ENCODE data around the gene ACSM3.
"Not testable (repeated sequence)": the region's sequence is repeated elsewhere in the genome, so short reads cannot be mapped to it uniquely, and the experiment has no call there.

ACSM3 gene

GRCh38 chr16:20746461-20746860, 17.4 kb upstream of the ACSM3 start:
- Mint-ChIP-seq H3K4me3 (no peak overlapping the region), H3K9me3 (peaks cover 6% of the 10 kb centered on the region), H3K36me3 (peaks cover 9% of the 10 kb centered on the region), H3K27me3 (no peaks in the 10 kb centered on the region), H3K27ac (no peak overlapping the region), H3K4me1 (no peaks in the 10 kb centered on the region)
- ATAC-seq = no peak

DNA sequence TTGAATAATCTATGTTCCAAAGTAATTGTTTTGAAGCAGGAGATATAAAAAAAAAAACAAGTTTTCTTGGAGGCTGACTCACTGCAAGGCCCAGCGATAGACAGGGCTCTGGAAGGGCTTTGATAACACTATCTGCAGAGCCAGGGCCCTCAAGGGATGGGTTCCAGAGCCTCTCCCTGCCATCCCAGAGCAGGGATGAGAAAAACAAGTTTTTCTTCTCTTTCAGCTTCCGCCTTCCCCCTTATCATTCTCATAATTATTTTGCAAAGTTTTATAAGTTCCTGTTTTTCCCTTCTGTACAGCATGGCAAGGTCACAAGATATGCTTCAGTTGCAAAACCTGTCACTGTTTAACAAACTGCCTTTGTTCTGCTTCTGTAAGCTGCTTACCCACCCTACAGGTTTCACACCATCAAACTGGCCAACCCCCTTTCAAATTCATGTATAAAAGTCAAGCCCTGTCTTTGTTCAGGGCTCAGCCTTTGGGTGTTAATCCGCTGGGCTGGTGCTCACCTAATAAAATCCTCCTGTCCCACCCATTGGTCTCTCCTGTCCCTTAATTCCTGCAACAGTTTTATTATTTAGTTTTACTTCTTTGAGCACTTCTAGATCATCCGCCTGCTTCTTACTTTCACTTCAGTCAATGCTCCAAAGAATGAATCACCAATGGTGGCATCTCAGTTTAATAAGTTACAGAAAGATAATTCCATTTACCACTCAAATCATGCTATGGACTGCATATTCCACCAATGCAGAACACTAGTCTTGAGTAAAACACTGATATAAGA, 16.6 kb upstream of the ACSM3 start:
- Mint-ChIP-seq H3K4me3 (no peak overlapping the region), H3K27ac (no peak overlapping the region), H3K27me3 (no peaks in the 10 kb centered on the region), H3K36me3 (peaks cover 9% of the 10 kb centered on the region), H3K4me1 (no peaks in the 10 kb centered on the region), H3K9me3 (peaks cover 6% of the 10 kb centered on the region)
- ATAC-seq = no peak

- no peak for ATAC-seq
- Mint-ChIP-seq H3K27ac (no peak overlapping the region), H3K4me1 (no peaks in the 10 kb centered on the region), H3K36me3 (peaks cover 9% of the 10 kb centered on the region), H3K4me3 (no peak overlapping the region), H3K27me3 (no peaks in the 10 kb centered on the region), H3K9me3 (peaks cover 6% of the 10 kb centered on the region)
These were observed 14.3 kb upstream of the ACSM3 start for GRCh38 chr16:20749474-20749873.

DNA sequence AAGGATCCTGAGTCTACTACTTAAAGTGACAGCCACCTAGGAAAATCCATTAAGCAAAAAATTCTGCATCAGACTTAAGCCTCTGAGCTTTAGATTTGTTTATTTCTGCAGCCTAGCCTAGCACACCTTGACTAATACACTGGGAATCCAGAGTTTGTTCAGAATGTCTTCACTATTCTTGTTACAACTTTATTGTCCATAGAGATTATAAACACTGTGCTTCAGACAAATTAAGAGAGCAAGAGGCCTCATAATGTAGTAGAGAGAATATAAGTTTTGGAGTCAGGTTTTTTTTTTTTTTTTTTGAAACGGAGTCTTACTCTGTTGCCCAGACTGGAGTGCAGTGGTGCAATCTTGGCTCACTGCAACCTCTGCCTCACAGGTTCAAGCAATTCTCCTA, 13.3 kb upstream of the ACSM3 start:
- peaks cover 9% of the 10 kb centered on the region for H3K36me3 Mint-ChIP-seq
- no peak overlapping the region for H3K27ac Mint-ChIP-seq
- H3K4me1 Mint-ChIP-seq = no peaks in the 10 kb centered on the region
- H3K4me3 Mint-ChIP-seq = no peak overlapping the region
- ATAC-seq = no peak
- H3K9me3 Mint-ChIP-seq = peaks cover 9% of the 10 kb centered on the region
- no peaks in the 10 kb centered on the region for H3K27me3 Mint-ChIP-seq

GRCh38 chr16:20753727-20754126, 10.1 kb upstream of the ACSM3 start:
- Mint-ChIP-seq H3K27me3 (no peaks in the 10 kb centered on the region), H3K36me3 (no peaks in the 10 kb centered on the region), H3K4me1 (no peaks in the 10 kb centered on the region), H3K4me3 (no peak overlapping the region), H3K27ac (no peak overlapping the region), H3K9me3 (peaks cover 3% of the 10 kb centered on the region)
- no peak for ATAC-seq

- no peaks in the 10 kb centered on the region for H3K4me1 Mint-ChIP-seq
- H3K27me3 Mint-ChIP-seq = no peaks in the 10 kb centered on the region
- no peak overlapping the region for H3K4me3 Mint-ChIP-seq
- H3K9me3 Mint-ChIP-seq = peaks cover 3% of the 10 kb centered on the region
- H3K27ac Mint-ChIP-seq = no peak overlapping the region
- no peak for ATAC-seq
- peaks cover 4% of the 10 kb centered on the region for H3K36me3 Mint-ChIP-seq
These were observed 8.6 kb upstream of the ACSM3 start for GRCh38 chr16:20755238-20755637.

GRCh38 chr16:20755799-20756198, 8.0 kb upstream of the ACSM3 start:
- not testable (repeated sequence) for H3K27me3 Mint-ChIP-seq, H3K27ac Mint-ChIP-seq, ATAC-seq, H3K4me3 Mint-ChIP-seq, H3K9me3 Mint-ChIP-seq, H3K36me3 Mint-ChIP-seq, H3K4me1 Mint-ChIP-seq

GRCh38 chr16:20760346-20760745, 3.5 kb upstream of the ACSM3 start:
- peaks cover 6% of the 10 kb centered on the region for H3K9me3 Mint-ChIP-seq
- H3K27ac Mint-ChIP-seq = no peak overlapping the region
- H3K36me3 Mint-ChIP-seq = peaks cover 23% of the 10 kb centered on the region
- H3K4me1 Mint-ChIP-seq = peaks cover 16% of the 10 kb centered on the region
- no peaks in the 10 kb centered on the region for H3K27me3 Mint-ChIP-seq
- H3K4me3 Mint-ChIP-seq = no peak overlapping the region
- ATAC-seq = no peak

- peaks cover 6% of the 10 kb centered on the region for H3K9me3 Mint-ChIP-seq
- peaks cover 16% of the 10 kb centered on the region for H3K4me1 Mint-ChIP-seq
- peaks cover 23% of the 10 kb centered on the region for H3K36me3 Mint-ChIP-seq
- H3K27ac Mint-ChIP-seq = no peak overlapping the region
- no peak overlapping the region for H3K4me3 Mint-ChIP-seq
- ATAC-seq = no peak
- H3K27me3 Mint-ChIP-seq = no peaks in the 10 kb centered on the region
These were observed 2.6 kb upstream of the ACSM3 start for GRCh38 chr16:20761175-20761574.

DNA sequence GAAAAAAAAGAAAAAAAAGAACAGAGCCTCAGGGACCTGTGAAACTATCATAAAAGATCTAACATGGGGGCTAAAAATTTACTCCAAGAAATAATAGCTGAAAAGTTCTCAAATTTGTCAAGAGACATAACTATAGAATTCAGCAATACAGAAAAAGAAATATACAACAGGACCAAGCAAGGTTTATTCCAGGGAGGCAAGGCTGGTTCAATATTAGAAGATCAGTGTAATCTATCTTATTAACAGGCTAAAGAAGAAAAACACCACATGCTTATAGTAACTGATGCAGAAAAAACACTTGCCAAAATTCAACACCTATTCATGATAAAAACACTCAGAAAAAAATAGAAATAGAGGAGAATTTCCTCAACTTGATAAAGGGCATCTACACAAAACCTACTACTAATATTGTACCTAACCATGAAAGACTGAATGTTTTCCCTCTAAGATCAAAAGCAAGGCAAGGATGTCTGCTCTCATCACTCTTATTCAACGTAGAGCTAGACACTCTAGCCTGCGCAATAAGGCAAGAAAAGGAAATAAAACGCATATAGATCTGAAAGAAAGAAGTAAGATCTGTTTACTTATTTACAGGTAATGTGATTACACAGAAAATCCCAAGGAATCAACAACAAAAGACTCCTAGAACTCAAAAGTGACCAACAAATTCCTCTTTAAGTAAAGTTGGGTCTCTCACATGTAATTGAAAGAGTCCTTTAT, 1.2 kb upstream of the ACSM3 start:
- Mint-ChIP-seq H3K27ac (peak overlapping the region; percentile 82), H3K4me1 (peaks cover 16% of the 10 kb centered on the region), H3K27me3 (no peaks in the 10 kb centered on the region), H3K4me3 (peak overlapping the region; percentile 84), H3K9me3 (peaks cover 6% of the 10 kb centered on the region), H3K36me3 (peaks cover 23% of the 10 kb centered on the region)
- no peak for ATAC-seq

DNA sequence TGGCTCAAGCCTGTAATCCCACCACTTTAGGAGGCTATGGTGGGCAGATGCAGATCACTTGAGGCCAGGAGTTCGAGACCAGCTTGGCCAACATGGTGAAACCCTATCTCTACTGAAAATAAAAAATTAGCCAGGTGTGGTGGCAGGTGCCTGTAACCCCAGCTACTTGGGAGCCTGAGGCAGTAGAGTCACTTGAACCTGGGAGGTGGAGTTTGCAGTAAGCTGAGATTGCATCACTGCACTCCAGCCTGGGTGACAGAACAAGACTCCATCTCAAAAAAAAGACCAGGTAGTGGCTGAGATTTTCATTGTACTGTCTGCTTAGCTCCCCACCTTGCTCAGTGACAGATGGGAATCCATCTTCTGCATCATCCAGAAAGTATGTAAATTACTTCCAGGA, 634 bp downstream of the ACSM3 start:
- not testable (repeated sequence) for H3K4me3 Mint-ChIP-seq, ATAC-seq

GRCh38 chr16:20765732-20766131, 1.9 kb downstream of the ACSM3 start:
- ATAC-seq = no peak

More for the DNA sequence above, 634 bp downstream of the ACSM3 start:
- H3K36me3 Mint-ChIP-seq = peaks cover 23% of the 10 kb centered on the region
- not testable (repeated sequence) for H3K27me3 Mint-ChIP-seq, H3K9me3 Mint-ChIP-seq
- H3K27ac Mint-ChIP-seq = peak overlapping the region; percentile 82
- peaks cover 16% of the 10 kb centered on the region for H3K4me1 Mint-ChIP-seq

GRCh38 chr16:20766294-20766693, 2.5 kb downstream of the ACSM3 start:
- Mint-ChIP-seq H3K4me3 (no peak overlapping the region), H3K27me3 (no peaks in the 10 kb centered on the region), H3K9me3 (peaks cover 6% of the 10 kb centered on the region), H3K36me3 (peaks cover 11% of the 10 kb centered on the region), H3K4me1 (peaks cover 16% of the 10 kb centered on the region), H3K27ac (no peak overlapping the region)
- no peak for ATAC-seq

More at GRCh38 chr16:20765732-20766131, 1.9 kb downstream of the ACSM3 start:
- peaks cover 6% of the 10 kb centered on the region for H3K9me3 Mint-ChIP-seq
- H3K4me3 Mint-ChIP-seq = no peak overlapping the region
- peaks cover 16% of the 10 kb centered on the region for H3K36me3 Mint-ChIP-seq
- H3K27ac Mint-ChIP-seq = no peak overlapping the region
- H3K27me3 Mint-ChIP-seq = no peaks in the 10 kb centered on the region
- H3K4me1 Mint-ChIP-seq = peaks cover 16% of the 10 kb centered on the region

GRCh38 chr16:20767577-20767976, 3.8 kb downstream of the ACSM3 start:
- peaks cover 2% of the 10 kb centered on the region for H3K9me3 Mint-ChIP-seq
- no peak for ATAC-seq
- no peak overlapping the region for H3K27ac Mint-ChIP-seq
- no peak overlapping the region for H3K4me3 Mint-ChIP-seq
- H3K36me3 Mint-ChIP-seq = no peaks in the 10 kb centered on the region
- no peaks in the 10 kb centered on the region for H3K27me3 Mint-ChIP-seq
- H3K4me1 Mint-ChIP-seq = peaks cover 16% of the 10 kb centered on the region

GRCh38 chr16:20768121-20768520, 4.3 kb downstream of the ACSM3 start:
- no peak overlapping the region for H3K27ac Mint-ChIP-seq
- no peak for ATAC-seq
- H3K27me3 Mint-ChIP-seq = no peaks in the 10 kb centered on the region
- H3K9me3 Mint-ChIP-seq = no peaks in the 10 kb centered on the region
- H3K4me1 Mint-ChIP-seq = peaks cover 12% of the 10 kb centered on the region
- H3K36me3 Mint-ChIP-seq = no peaks in the 10 kb centered on the region
- H3K4me3 Mint-ChIP-seq = no peak overlapping the region

GRCh38 chr16:20768818-20769217, 5.0 kb downstream of the ACSM3 start:
- no peak for ATAC-seq
- Mint-ChIP-seq H3K27ac (no peak overlapping the region), H3K4me3 (no peak overlapping the region), H3K4me1 (peaks cover 5% of the 10 kb centered on the region), H3K36me3 (no peaks in the 10 kb centered on the region), H3K27me3 (no peaks in the 10 kb centered on the region), H3K9me3 (no peaks in the 10 kb centered on the region)
